K562 (cell line): ENCODE data around the gene IL1RAPL2. TPM values are rescaled to one million over a fixed set of nuclear protein-coding genes. Genes with fewer than 3 reads are reported as not detected.

Experiments used
- ATAC-seq: fragments of 200-7000 bp; cut with Tn5 transposase; 3 replicates; pipeline ENCODE4 v1.9.1; 2020; ENCODE audit warnings: moderate library complexity
- BruUV-seq: library from RNA; stranded (reverse); fragments of 400-500 nt; replicated peaks from 2 replicates; lab custom pipeline; 2021; lab: Mats Ljungman, UMichigan
- CTCF ChIA-PET: fragments of 300-600 bp; formaldehyde crosslinking; extraction: SDS; loops from one replicate; lab custom pipeline; 2021; ENCODE audit warnings: low intra/inter-chr PET ratio; lab: Yijun Ruan, JAX
- POLR2A ChIA-PET: fragments of 300-600, 350-650 bp; sonication (Branson Sonifier 250); formaldehyde crosslinking; extraction: SDS; loops from one replicate; lab custom pipeline; 2021; ENCODE audit warnings: antibody characterized with exemption, inconsistent platforms; lab: Yijun Ruan, JAX
- DNase-seq, 4 experiments: peaks; one replicate each; pipeline versions ENCODE4 v3.0.0 to v3.0.0-alpha.2; 2011 to 2018; ENCODE audit warnings: low spot score in 3 of 4, mixed read lengths in 3 of 4; ENCODE audit errors: extremely low read depth in 1 of 4
- FAIRE-seq: peaks from 2 replicates; lab custom pipeline; 2011; peaks lifted over from hg19 to GRCh38; lab: Jason Lieb, UNC
- H2AFZ ChIP-seq: 2 replicates; pipeline ENCODE4 v1.6.0; 2011; ENCODE audit warnings: low read depth, low read length, control low read depth, inconsistent platforms
- H3K27ac ChIP-seq: fragments of 200-600 bp; 3 replicates; pipeline ENCODE4 v1.8.0; 2011; ENCODE audit warnings: low read depth, mild to moderate bottlenecking, control low read depth, inconsistent platforms, low read length, moderate library complexity, mixed read lengths; ENCODE audit errors: extremely low read depth
- H3K27me3 ChIP-seq, 2 experiments: fragments of 300-600 bp in 1 of 2; 2 replicates in 1 of 2; 3 replicates in 1 of 2; pipeline versions ENCODE4 v1.6.0 to v1.8.0; 2011; ENCODE audit warnings: inconsistent platforms in 2 of 2, low read length in 2 of 2, mild to moderate bottlenecking in 1 of 2, mixed read lengths in 1 of 2, moderate library complexity in 1 of 2; ENCODE audit not compliant: control insufficient read depth in 2 of 2, insufficient read depth in 2 of 2
- H3K36me3 ChIP-seq: fragments of 300-600 bp; 3 replicates; pipeline ENCODE4 v1.8.0; 2011; ENCODE audit warnings: mild to moderate bottlenecking, low read length, inconsistent platforms; ENCODE audit not compliant: control insufficient read depth, insufficient read depth
- H3K4me1 ChIP-seq, 2 experiments: fragments of 200-600 bp in 1 of 2; replicated peaks in 1 of 2; 2 replicates in 1 of 2; 3 replicates in 1 of 2; pipeline versions ENCODE4 v1.5.1 to v1.8.0; 2011; ENCODE audit warnings: inconsistent platforms in 2 of 2, low read length in 2 of 2, mild to moderate bottlenecking in 1 of 2, mixed read lengths in 1 of 2, moderate library complexity in 1 of 2; ENCODE audit not compliant: control insufficient read depth in 2 of 2, insufficient read depth in 2 of 2
- H3K4me2 ChIP-seq: 2 replicates; pipeline ENCODE4 v1.6.1; 2011; ENCODE audit warnings: low read length, control low read depth, inconsistent platforms, mixed read lengths; ENCODE audit not compliant: insufficient read depth
- H3K4me3 ChIP-seq: fragments of 200-600 bp; sonication (generic), shearing (Covaris generic); 2 replicates; pipeline ENCODE4 v1.5.1; 2016; ENCODE audit warnings: control low read depth, inconsistent platforms
- H3K79me2 ChIP-seq: fragments of 200-600 bp; 3 replicates; pipeline ENCODE4 v1.8.0; 2011; ENCODE audit warnings: low read length, inconsistent platforms; ENCODE audit not compliant: control insufficient read depth, insufficient read depth
- H3K9ac ChIP-seq, 2 experiments: 2 replicates each; pipeline versions ENCODE4 v1.6.0 to v1.6.1; 2011; ENCODE audit warnings: low read depth in 2 of 2, low read length in 2 of 2, control low read depth in 1 of 2, inconsistent platforms in 1 of 2, mild to moderate bottlenecking in 1 of 2, mixed read lengths in 1 of 2; ENCODE audit not compliant: insufficient read depth in 1 of 2
- H3K9me1 ChIP-seq: one replicate; pipeline ENCODE4 v1.6.0; 2011; ENCODE audit warnings: inconsistent platforms, mild to moderate bottlenecking, low read length, moderate library complexity; ENCODE audit not compliant: control insufficient read depth, insufficient read depth
- H3K9me3 ChIP-seq: replicated peaks from 2 replicates; pipeline ENCODE4 v1.5.1; 2011; ENCODE audit warnings: low read depth, low read length, inconsistent platforms; ENCODE audit not compliant: control insufficient read depth, insufficient read depth
- H4K20me1 ChIP-seq: replicated peaks from 2 replicates; pipeline ENCODE4 v1.6.1; 2011; ENCODE audit warnings: low read length, inconsistent platforms, mixed read lengths; ENCODE audit not compliant: control insufficient read depth, insufficient read depth
- FOXJ2 ChIP-seq: fragments of 200-800 bp; sonication (Bioruptor generic); IDR thresholded peaks from 2 replicates; pipeline ENCODE4 v1.6.1; 2016; ENCODE audit warnings: missing genetic modification characterization, missing compliant biosample characterization
- GTF3C2 ChIP-seq: IDR thresholded peaks from 3 replicates; pipeline ENCODE4 v1.6.1; 2011; ENCODE audit warnings: borderline replicate concordance, mild to moderate bottlenecking, moderate library complexity; ENCODE audit not compliant: insufficient read length; ENCODE audit errors: extremely low read depth
- PBX2 ChIP-seq, 2 experiments: IDR thresholded peaks in 1 of 2; conservative IDR thresholded peaks in 1 of 2; 2 replicates each; pipeline ENCODE4 v1.6.1; 2016; ENCODE audit warnings: low read depth in 2 of 2, mild to moderate bottlenecking in 1 of 2, missing compliant biosample characterization in 1 of 2, missing genetic modification characterization in 1 of 2, moderate library complexity in 1 of 2
- SAFB2 ChIP-seq: fragments of 200-400 bp; formaldehyde crosslinking; IDR thresholded peaks from 2 replicates; pipeline ENCODE4 v1.6.1; 2018; ENCODE audit warnings: borderline replicate concordance, low read length, low read depth, moderate library complexity; ENCODE audit not compliant: severe bottlenecking
- SNAPC5 ChIP-seq: fragments of 250-450 bp; sonication (Bioruptor Pico); IDR thresholded peaks from 2 replicates; pipeline ENCODE4 v1.8.0; 2021; ENCODE audit warnings: moderate library complexity, mild to moderate bottlenecking, inconsistent platforms
- ZNF384 ChIP-seq: IDR thresholded peaks from 2 replicates; pipeline ENCODE4 v1.6.1; 2012; ENCODE audit warnings: low read depth, low read length, improper control_type of control experiment
- ZNF609 ChIP-seq: sonication (generic); formaldehyde crosslinking; IDR thresholded peaks from 2 replicates; pipeline ENCODE4 v1.8.1; 2023; ENCODE audit warnings: missing genetic modification reagents, mild to moderate bottlenecking, borderline replicate concordance
- WGBS: fragments of 100-300 bp; shearing (Covaris generic); methylation state at CpG from one replicate; pipeline ENCODE4 v1.1.6; 2016; ENCODE audit warnings: low coverage, mixed read lengths; ENCODE audit not compliant: insufficient coverage; ENCODE audit errors: missing lambda C conversion rate; 5-methylcytosine and 5-hydroxymethylcytosine counted together
- in situ Hi-C: fragments of 300-500 bp; cut with MboI; formaldehyde crosslinking; loops from 4 replicates; pipeline ENCODE4 v1.15.0; 2018; ENCODE audit warnings: inconsistent platforms, mixed read lengths
- intact Hi-C: fragments of 100-400 bp; cut with micrococcal nuclease; formaldehyde crosslinking; loops from 2 replicates; pipeline ENCODE4 v1.14.2; 2022
- polyA plus RNA-seq, 8 experiments: library from polyadenylated mRNA; depleted of rRNA in 4 of 8; stranded (reverse) in 5 of 8; unstranded in 3 of 8; fragments of >200 nt; fragmentation: Nextera tagmentation in 2 of 8; fragmentation: Illumina TruSeq in 1 of 8; extraction: Ambion mirVana in 2 of 8; extraction: Trizol in 1 of 8; gene quantifications; 2 replicates each; pipeline versions ENCODE4 v1.2.1 to v1.2.3, GENCODE V29; 2011 to 2014; ENCODE audit warnings: inconsistent platforms in 1 of 8, missing spikeins in 1 of 8
- total RNA-seq, 7 experiments: library from RNA; depleted of rRNA in 6 of 7; stranded (reverse); fragments of >200 nt in 6 of 7; fragmentation: Illumina TruSeq in 2 of 7; extraction: Trizol in 2 of 7; gene quantifications; 2 replicates each; pipeline versions ENCODE4 v1.2.1 to v1.2.3, GENCODE V29; 2011 to 2021; ENCODE audit warnings: low replicate concordance in 1 of 7

The IL1RAPL2 gene
- total and polyA plus RNA-seq, 9 of the 15 experiments (the other 6 are each of a cell fraction or from before 2014, with no cell fraction given) = not detected

- no peak for FAIRE-seq
- no peak for DNase-seq
- H3K9me3 ChIP-seq = no peaks in the 10 kb centered on the region
- H3K4me2 ChIP-seq = no peak overlapping the region
- POLR2A ChIA-PET = no interaction called here
- no peak for ATAC-seq
- H3K4me1 ChIP-seq = no peaks in the 10 kb centered on the region
- H3K27me3 ChIP-seq = no peaks in the 10 kb centered on the region
- CTCF ChIA-PET = no interaction called here
- intact Hi-C loops (no loop called here), in situ Hi-C loops (no loop called here)
- no peaks in the 10 kb centered on the region for H3K79me2 ChIP-seq
- no peak overlapping the region for H3K9ac ChIP-seq
- H3K9me1 ChIP-seq = no peaks in the 10 kb centered on the region
- BruUV-seq = no TSS peak
- no peaks in the 10 kb centered on the region for H3K36me3 ChIP-seq
- H3K27ac ChIP-seq = no peak overlapping the region
- 0% methylated on average over 2 of the region's 2 CpGs for WGBS
- H2AFZ ChIP-seq = no peak overlapping the region
- no peak overlapping the region for H3K4me3 ChIP-seq
- no peaks in the 10 kb centered on the region for H4K20me1 ChIP-seq
- no peak for TF ChIP-seq FOXJ2 (tag)
- TF ChIP-seq ZNF609 = no peak
- TF ChIP-seq GTF3C2 = no peak
- TF ChIP-seq SAFB2 = no peak
- TF ChIP-seq PBX2 (CRISPR knock-in tag; IDR thresholded peaks at IDR 0.05; ENCODE audit: low read depth) = no peak
- TF ChIP-seq PBX2 (tag; conservative IDR thresholded peaks at IDR 0.05; ENCODE audit: low read depth) = no peak
- no peak for TF ChIP-seq ZNF384
- no peak for TF ChIP-seq SNAPC5 (CRISPR knock-in tag)
Observed at GRCh38 chrX:105664243-105664642, 1098.2 kb downstream of the IL1RAPL2 start.
